ENCODE results near the gene UGT1A10. TPM values are rescaled to one million over a fixed set of nuclear protein-coding genes. Genes with fewer than 3 reads are reported as not detected.

The UGT1A10 gene
- total RNA-seq, 1 experiment from 2014 or later = not detected

GRCh38 chr2:233676046-233676445 is 39.8 kb downstream of the UGT1A10 start:
- H3K36me3 Mint-ChIP-seq (ENCODE audit: insufficient read depth in 1 of 3, low read depth in 3 of 3) = no peaks in the 10 kb centered on the region
- DNase-seq = no peak
- H4K91ac ChIP-seq (ENCODE audit: insufficient read length, low read depth, low read length) = no peak overlapping the region
- H3K4me1 Mint-ChIP-seq = peaks cover 2 to 5% of the 10 kb centered on the region in 2 experiments; a peak in 3 of 4 replicates
- H3K9ac ChIP-seq (ENCODE audit: extremely low read depth, insufficient read length, low read length) = no peak overlapping the region
- H4K5ac ChIP-seq (ENCODE audit: insufficient read length, low read depth, low read length) = no peak overlapping the region
- H3K14ac ChIP-seq (ENCODE audit: insufficient read depth, low read length) = no peak overlapping the region
- H3K27me3 Mint-ChIP-seq (ENCODE audit: low read depth) = peaks cover 12% of the 10 kb centered on the region
- no peak overlapping the region for H3K18ac ChIP-seq (ENCODE audit: insufficient read length, low read depth, low read length)
- H2BK120ac ChIP-seq (ENCODE audit: low read depth, low read length, poor library complexity, severe bottlenecking) = no peak overlapping the region
- H3T11ph ChIP-seq (ENCODE audit: low read length) = no peak overlapping the region
- no peaks in the 10 kb centered on the region for H3K9me3 ChIP-seq (ENCODE audit: control insufficient read depth, low read depth, low read length)
- no peak overlapping the region for H2BK5ac ChIP-seq (ENCODE audit: insufficient read length, low read length)
- H3K23me2 ChIP-seq (ENCODE audit: insufficient read length, low read depth, low read length, poor library complexity, severe bottlenecking) = no peaks in the 10 kb centered on the region
- no peak overlapping the region for H2AK5ac ChIP-seq (ENCODE audit: insufficient read length, low read length)
- H2BK15ac ChIP-seq (ENCODE audit: low read depth, low read length) = no peak overlapping the region
- no peaks in the 10 kb centered on the region for H3K9me3 Mint-ChIP-seq
- no peak overlapping the region for H3K27ac Mint-ChIP-seq
- no peaks in the 10 kb centered on the region for H3K79me2 ChIP-seq (ENCODE audit: insufficient read depth, low read length)
- H3K4ac ChIP-seq (ENCODE audit: low read depth, low read length) = no peak overlapping the region
- no peak overlapping the region for H4K8ac ChIP-seq (replicated peaks; ENCODE audit: insufficient read length, low read depth, low read length)
- no peak for TF ChIP-seq CTCF (conservative IDR thresholded peaks at IDR 0.05)
- H3K56ac ChIP-seq (ENCODE audit: insufficient read length, low read depth, low read length) = no peak overlapping the region
- H3K4me3 Mint-ChIP-seq = no peak overlapping the region
- H4K20me1 ChIP-seq (ENCODE audit: control insufficient read depth, insufficient read depth, insufficient read length) = no peaks in the 10 kb centered on the region
- no peak overlapping the region for H2BK20ac ChIP-seq (ENCODE audit: low read depth, low read length, poor library complexity, severe bottlenecking)
- no peaks in the 10 kb centered on the region for H3K27me3 ChIP-seq (ENCODE audit: insufficient read depth, low read length)
- H2BK12ac ChIP-seq (ENCODE audit: insufficient read length, low read depth, low read length) = no peak overlapping the region
- no CpG with 5 or more reads among the region's 2 CpGs for WGBS (ENCODE audit: extremely low coverage, insufficient read length, low lambda C conversion rate)
- no peak overlapping the region for H3K27ac ChIP-seq (ENCODE audit: insufficient read length, low read depth, low read length)
- H2AFZ ChIP-seq (ENCODE audit: low read length) = no peak overlapping the region
- H3K23ac ChIP-seq (ENCODE audit: insufficient read length, low read depth, low read length) = no peak overlapping the region
- H3K79me1 ChIP-seq (ENCODE audit: insufficient read depth, low read depth, low read length, poor library complexity, severe bottlenecking) = no peaks in the 10 kb centered on the region
- no peak overlapping the region for H3K4me2 ChIP-seq (ENCODE audit: insufficient read depth, insufficient read length, low read length)
- H3K4me1 ChIP-seq (ENCODE audit: insufficient read depth, low read length) = no peaks in the 10 kb centered on the region; the same call in 1 of the 2 replicates
